ENCODE data around the gene CCSER1.

The CCSER1 gene

GRCh38 chr4:90128961-90129495, 1.8 kb downstream of the CCSER1 start:
- no peak for DNase-seq

DNA sequence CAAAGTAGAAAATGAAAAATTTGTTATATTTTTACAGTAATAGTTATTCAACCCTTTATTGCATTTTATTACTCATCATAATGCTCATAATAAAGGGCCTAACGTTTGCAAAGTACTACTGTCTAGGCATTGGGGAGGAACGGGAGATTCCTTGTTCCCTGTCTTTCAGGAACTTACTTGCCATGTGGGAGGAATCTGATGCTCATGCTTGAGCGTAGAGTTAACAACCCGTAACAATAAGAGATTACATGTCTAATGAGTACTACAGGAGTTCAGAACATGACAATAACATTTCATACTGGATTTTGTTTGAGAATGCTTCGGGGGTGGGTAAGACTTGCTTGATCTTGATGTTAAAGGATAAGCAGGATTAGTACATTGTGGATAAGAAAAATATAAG, 2.9 kb downstream of the CCSER1 start:
- DNase-seq: no peak

DNA sequence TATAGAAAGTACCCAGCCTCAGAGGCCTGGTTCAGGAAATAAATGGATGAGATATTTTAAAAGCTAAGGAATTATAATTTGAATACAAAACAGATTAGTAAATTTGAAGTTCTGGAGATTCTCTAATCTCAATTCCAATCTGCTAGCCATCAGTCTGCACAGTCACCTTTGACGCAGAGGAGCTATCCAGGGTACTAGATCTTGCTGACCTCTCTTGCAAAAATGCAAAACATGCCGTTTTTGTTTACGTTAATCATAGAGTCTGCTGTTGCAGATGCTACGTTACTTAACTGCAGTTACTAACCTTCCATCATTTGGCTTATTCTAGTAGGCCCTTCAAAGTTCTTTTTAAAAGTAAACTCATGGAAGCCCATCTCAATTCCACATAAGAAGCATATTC, 10.4 kb downstream of the CCSER1 start:
- no peak for DNase-seq

DNA sequence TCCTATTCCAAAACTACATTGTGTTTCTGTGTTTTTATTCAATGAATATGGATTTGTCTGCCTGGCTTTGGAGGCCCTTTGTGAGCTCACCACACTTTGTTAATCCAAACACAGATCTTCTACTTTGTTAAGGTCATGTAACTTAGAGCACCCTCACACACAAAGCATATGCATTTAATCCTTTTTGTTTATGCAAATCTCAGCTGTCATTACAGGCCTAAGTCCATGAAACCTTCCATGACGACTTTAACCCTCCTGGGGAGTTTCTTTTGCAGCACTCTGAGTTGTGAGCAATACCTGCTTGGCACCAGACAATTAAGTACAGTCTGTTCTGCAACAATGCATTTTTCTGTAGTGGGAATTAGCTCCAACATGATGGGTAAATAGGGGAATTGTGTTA, 14.9 kb downstream of the CCSER1 start:
- DNase-seq: no peak

- DNase-seq: no peak
These were observed 18.1 kb downstream of the CCSER1 start for GRCh38 chr4:90145319-90145718.

DNA sequence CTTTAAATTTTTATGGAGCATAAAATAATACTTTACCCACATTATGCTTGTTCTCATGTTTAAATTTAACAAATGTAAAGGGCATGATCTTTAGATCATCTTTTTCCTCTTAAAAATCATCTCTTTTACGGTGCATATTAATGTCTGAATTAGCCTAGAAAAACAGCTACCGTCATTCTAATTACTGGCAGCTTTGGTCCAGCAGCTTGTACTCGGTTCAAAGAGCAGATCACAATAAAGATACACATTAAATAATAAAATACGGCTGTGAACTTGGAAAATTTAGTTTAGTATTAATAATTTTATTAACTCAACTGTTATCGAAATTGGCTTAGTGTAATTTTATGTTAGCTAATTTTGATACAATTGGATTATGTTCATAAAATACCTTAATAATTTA, 19.1 kb downstream of the CCSER1 start:
- DNase-seq: no peak

GRCh38 chr4:90148574-90149148, 21.5 kb downstream of the CCSER1 start:
- no peak for DNase-seq

GRCh38 chr4:90152024-90152423, 24.8 kb downstream of the CCSER1 start:
- no peak for DNase-seq

- no peak for DNase-seq
These were observed 32.0 kb downstream of the CCSER1 start for GRCh38 chr4:90159193-90159592.

GRCh38 chr4:90160044-90160443, 32.9 kb downstream of the CCSER1 start:
- DNase-seq: no peak

DNA sequence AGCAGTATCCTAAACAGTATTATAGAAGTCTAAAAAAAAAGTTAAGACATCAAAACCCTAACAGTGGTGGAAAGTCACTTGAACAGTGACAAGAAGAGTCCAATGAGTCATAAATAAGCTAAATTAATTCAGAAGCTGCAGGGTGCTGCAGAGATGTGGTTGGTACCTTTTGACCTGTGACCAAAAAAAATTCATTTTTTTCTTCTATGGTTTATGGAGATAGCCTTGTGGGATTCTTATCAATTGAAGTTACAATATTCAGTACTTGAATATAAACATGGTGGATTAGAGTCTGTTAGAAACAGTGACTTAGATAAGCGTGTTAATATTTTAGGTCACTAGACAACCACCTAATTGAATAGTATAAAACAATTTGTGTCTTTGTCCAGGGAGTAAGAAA, 35.4 kb downstream of the CCSER1 start:
- DNase-seq: no peak

DNA sequence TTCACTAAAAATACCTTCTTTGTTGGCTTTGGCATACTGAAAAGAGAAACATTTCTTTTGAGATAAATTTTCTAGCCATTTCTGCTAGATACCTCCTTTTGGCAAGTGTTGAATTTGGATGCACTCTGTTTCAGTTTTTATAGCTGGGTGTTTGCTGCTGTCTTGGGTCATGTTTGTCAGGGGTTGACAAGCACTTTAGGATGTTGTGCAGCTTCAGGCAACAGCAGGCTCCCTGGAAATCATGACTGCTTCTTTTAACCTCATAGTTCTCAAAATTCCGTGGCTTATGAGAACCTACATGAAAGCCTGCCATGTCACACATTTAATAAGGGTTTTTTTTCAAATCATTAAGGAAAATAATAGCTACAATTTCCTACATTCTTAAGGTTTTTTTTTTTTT, 36.7 kb downstream of the CCSER1 start:
- DNase-seq: no peak

- no peak for DNase-seq
These were observed 38.7 kb downstream of the CCSER1 start for GRCh38 chr4:90165883-90166282.

DNA sequence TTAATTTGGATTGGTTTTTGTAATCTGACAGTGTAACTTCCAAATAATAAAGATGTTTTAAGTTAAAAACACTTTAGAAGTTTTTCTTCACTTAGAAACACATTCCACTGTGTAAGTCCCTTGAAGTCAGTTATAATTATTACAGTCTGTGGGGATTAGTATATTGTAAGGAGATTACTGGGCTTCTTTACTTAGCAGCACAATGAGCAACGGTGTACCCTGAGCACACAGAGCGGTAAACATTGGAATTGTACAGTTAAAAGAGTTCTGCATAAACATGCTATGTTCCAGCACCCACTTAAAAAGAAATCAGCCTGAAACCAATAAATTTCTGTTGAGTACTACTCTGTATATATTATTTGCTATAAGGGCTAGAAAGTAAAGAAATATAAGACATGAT, 44.3 kb downstream of the CCSER1 start:
- DNase-seq: no peak

- no peak for DNase-seq
These were observed 47.4 kb downstream of the CCSER1 start for GRCh38 chr4:90174621-90175023.

GRCh38 chr4:90181644-90182043, 54.5 kb downstream of the CCSER1 start:
- no peak for DNase-seq

GRCh38 chr4:90183254-90183653, 56.1 kb downstream of the CCSER1 start:
- no peak for DNase-seq

DNA sequence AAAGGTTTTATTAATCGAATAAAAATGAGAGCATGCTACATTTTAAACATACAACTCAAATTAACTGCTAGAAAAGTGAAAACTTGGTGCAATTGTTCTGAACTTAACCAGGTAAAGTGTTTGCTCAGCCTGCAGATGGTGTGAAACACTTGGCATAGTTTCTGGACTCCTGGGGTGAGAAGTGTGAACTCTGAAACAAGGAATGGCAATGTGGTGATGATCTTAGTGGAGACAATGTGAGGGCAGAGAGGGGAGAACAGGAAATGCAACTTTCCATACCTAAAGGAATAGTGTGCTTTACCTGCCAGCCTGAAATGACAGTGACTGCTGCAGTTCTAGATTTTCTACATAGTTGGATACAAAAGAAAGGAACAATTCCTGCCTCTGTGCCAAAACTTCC, 57.4 kb downstream of the CCSER1 start:
- no peak for DNase-seq

DNA sequence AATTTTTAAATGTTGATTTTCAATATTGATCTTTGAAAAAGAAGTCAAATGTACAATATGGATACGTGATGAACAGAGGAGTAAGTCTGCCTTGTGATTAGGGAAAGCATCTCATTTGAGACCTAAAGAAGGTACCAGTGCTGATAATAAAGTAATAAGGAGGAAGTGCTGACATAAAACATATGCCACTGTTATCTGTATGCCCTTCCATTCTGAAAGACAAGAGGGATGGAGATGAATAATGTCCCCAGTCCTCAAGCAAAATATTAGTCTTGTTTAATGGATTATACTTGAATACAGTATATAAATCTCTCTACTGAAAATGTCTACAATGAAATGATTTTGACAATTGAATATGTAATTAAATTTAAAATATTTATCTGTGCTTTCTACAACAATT, 58.2 kb downstream of the CCSER1 start:
- DNase-seq: no peak

DNA sequence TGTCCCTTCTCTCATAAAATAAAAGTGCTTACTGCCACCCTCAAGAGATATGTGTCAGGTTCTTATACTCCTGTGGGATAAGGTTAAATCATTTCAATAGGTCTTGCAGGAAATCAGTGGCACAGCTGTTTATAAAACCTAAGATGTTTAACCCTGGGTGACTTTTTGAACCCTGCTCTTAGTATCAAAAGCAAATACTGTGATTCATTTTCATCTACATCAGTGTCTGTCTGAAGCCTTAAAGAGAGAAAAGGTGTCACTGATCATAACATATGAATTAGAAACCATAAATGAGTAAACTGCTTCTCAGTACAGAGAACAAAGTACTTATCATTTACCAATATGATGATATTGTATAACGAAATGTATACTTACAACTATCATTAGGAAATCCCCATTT, 59.0 kb downstream of the CCSER1 start:
- no peak for DNase-seq

DNA sequence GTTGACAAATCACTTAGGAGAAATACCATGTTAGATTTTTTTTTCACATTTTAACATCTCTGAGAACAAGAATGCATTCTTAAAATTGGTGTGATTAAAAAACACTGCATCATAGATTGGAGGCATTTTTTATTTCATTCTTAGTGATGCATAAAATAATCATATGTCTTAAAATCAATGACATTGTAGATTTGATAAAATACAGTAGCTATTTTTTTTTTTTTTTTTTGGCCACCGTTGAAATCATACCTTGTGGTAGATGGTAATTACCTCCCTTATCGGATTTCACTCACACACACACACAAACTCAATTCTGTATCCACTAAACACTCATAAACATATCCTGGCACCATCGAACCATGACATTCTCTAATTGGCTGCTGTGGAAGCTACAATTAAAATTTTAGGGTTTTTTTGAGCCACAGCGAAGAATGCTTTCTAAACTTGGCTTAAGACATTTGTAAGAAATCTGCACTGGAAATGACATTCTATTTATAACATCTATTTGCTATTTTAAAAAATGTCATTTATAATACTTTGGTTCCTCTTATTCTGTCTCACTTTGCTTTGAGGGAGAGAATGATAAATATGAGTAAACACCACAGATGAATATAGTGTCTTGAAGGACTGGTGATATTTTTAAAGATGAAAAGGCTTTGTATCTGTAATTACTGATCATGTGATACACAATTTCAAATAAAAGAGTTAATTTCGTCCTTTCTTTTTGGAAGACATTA, 60.1 kb downstream of the CCSER1 start:
- DNase-seq: no peak

DNA sequence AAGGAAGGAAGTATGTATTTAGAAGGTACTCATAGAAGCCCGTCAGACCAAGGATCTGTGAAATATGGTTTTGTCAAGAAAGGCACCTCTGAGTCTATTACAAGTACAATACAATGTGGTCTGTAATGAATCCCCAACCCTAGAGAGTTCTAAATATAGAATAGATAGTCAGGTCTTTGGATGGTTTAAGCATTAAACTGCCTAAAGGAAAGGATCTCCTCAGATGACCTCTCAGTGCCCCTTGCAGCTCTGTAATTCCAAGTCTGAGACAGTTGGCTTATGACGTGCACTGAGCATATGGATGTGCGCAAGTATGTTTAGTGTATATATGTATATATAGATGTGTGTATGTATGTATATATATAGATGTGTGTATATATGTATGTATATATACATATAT, 62.0 kb downstream of the CCSER1 start:
- no peak for DNase-seq

GRCh38 chr4:90189946-90190345, 62.8 kb downstream of the CCSER1 start:
- no peak for DNase-seq

DNA sequence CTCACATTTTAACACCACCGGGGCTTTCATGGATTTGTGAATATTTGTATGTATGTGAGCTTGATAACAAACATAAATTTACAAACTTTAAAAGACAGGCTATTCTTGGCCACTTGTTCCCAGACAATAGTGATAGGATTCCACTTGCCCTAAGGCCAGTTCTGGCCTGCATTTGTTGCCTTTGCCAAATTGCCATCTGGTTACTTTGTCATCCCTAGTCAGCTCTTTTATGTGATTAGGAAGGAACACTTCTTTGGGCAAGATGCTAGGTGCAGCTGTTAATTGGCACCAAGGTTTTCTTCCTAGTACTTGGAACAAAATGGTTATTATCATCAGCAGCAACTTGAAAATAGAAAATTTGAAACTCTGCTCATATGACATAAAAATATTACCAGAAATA, 63.3 kb downstream of the CCSER1 start:
- no peak for DNase-seq
